Neutrophil (primary cell): ENCODE measurements around the gene TRMT10B.
"Not testable (repeated sequence)": the region's sequence is repeated elsewhere in the genome, so short reads cannot be mapped to it uniquely, and the experiment has no call there.

Experiments used
- H3K27ac ChIP-seq: fragments of 200-600 bp; sonication (generic); 2 replicates; pipeline ENCODE4 v1.5.1; 2016; ENCODE audit warnings: mild to moderate bottlenecking, moderate library complexity
- H3K27me3 ChIP-seq: fragments of 200-600 bp; sonication (generic); 2 replicates; pipeline ENCODE4 v1.6.0; 2016; ENCODE audit warnings: mild to moderate bottlenecking
- H3K36me3 ChIP-seq: fragments of 200-600 bp; sonication (generic); 2 replicates; pipeline ENCODE4 v1.5.1; 2017
- H3K4me1 ChIP-seq, 2 experiments: fragments of 200-600 bp in 1 of 2; sonication (generic) in 1 of 2; 1 replicate in 1 of 2; 2 replicates in 1 of 2; pipeline versions ENCODE4 v1.5.1 to v1.6.1; 2013 to 2016; ENCODE audit warnings: low read depth in 1 of 2, low read length in 1 of 2, mild to moderate bottlenecking in 1 of 2, moderate library complexity in 1 of 2; ENCODE audit not compliant: control insufficient read depth in 1 of 2, insufficient read depth in 1 of 2
- H3K4me3 ChIP-seq, 2 experiments: fragments of 200-600 bp in 1 of 2; sonication (generic) in 1 of 2; 1 replicate in 1 of 2; 2 replicates in 1 of 2; pipeline ENCODE4 v1.5.1; 2013 to 2016; ENCODE audit warnings: low read depth in 1 of 2, low read length in 1 of 2, mild to moderate bottlenecking in 1 of 2, moderate library complexity in 1 of 2
- H3K9me3 ChIP-seq: fragments of 200-600 bp; sonication (generic); 2 replicates; pipeline ENCODE4 v1.5.1; 2016
- TF ChIP-seq, protein P1 (sequence below): fragments of 200-600 bp; sonication (generic); IDR thresholded peaks from 2 replicates; pipeline ENCODE4 v1.5.1; 2016; ENCODE audit warnings: antibody characterized with exemption

Gene TRMT10B

DNA sequence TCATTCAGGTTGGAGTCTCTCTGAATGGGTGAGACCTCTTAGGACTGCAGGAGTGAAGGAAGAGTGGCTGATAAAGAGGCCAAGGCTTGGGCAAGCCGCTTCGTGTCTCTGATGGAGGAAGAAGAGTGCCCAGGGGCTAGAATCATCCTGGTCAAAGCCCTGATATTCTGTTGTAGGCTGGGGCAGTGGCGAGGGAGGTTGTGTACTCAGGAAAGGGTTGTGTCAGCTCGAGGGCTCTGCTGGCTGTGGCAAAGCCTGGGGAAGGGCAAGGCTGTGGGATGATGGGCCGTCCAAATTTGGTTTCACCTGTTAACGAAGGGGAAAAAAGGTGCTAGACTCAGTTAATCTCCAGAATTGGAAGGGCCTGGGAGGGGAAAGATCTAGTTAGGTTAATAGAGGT is 2.4 kb upstream of the TRMT10B start:
- Histone ChIP-seq H3K36me3 (no peaks in the 10 kb centered on the region), H3K4me1 (peaks cover 12 to 14% of the 10 kb centered on the region in 2 experiments), H3K27ac (no peak overlapping the region), H3K4me3 (no peak overlapping the region), H3K9me3 (no peaks in the 10 kb centered on the region), H3K27me3 (no peaks in the 10 kb centered on the region)
- TF ChIP-seq, protein P1, sequence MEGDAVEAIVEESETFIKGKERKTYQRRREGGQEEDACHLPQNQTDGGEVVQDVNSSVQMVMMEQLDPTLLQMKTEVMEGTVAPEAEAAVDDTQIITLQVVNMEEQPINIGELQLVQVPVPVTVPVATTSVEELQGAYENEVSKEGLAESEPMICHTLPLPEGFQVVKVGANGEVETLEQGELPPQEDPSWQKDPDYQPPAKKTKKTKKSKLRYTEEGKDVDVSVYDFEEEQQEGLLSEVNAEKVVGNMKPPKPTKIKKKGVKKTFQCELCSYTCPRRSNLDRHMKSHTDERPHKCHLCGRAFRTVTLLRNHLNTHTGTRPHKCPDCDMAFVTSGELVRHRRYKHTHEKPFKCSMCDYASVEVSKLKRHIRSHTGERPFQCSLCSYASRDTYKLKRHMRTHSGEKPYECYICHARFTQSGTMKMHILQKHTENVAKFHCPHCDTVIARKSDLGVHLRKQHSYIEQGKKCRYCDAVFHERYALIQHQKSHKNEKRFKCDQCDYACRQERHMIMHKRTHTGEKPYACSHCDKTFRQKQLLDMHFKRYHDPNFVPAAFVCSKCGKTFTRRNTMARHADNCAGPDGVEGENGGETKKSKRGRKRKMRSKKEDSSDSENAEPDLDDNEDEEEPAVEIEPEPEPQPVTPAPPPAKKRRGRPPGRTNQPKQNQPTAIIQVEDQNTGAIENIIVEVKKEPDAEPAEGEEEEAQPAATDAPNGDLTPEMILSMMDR, result no peak

DNA sequence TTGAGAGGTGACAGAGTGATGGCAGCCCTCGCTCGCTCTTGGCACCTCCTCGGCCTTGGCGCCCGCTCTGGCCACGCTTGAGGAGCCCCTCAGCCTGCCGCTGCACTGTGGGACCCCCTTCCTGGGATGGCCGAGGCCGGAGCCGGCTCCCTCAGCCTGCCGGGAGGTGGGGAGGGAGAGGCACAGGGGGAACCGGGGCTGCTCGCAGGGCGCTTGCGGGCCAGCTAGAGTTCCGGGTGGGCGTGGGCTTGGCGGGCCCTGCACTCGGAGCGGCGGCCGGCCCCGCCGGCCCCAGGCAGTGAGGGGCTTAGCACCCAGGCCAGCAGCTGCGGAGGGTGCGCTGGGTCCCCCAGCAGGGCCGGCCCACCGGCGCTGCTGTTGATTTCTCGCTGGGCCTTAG is 1.9 kb upstream of the TRMT10B start:
- not testable (repeated sequence) for H3K9me3 ChIP-seq, H3K4me3 ChIP-seq, H3K27ac ChIP-seq, H3K36me3 ChIP-seq, H3K27me3 ChIP-seq
- H3K4me1 ChIP-seq, result peaks cover 12 to 14% of the 10 kb centered on the region in 2 experiments

DNA sequence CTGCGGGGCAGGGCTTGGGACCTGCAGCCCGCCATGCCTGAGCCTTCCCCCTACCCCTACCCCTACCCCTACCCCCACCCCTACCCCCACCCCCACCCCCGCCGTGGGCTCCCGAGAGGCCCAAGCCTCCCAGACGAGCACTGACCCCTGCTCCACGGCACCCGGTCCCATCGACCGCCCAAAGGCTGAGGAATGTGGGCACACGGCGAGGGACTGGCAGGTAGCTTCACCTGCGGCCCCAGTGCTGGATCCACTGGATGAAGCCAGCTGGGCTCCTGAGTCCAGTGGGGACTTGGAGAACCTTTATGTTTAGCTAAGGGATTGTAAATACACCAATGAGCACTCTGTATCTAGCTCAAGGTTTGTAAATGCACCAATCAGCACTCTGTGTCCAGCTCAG is 1.5 kb upstream of the TRMT10B start:
- H3K4me3 ChIP-seq, H3K27ac ChIP-seq, H3K27me3 ChIP-seq, H3K36me3 ChIP-seq, H3K9me3 ChIP-seq: not testable (repeated sequence)
- H3K4me1 ChIP-seq, result peaks cover 12 to 14% of the 10 kb centered on the region in 2 experiments

DNA sequence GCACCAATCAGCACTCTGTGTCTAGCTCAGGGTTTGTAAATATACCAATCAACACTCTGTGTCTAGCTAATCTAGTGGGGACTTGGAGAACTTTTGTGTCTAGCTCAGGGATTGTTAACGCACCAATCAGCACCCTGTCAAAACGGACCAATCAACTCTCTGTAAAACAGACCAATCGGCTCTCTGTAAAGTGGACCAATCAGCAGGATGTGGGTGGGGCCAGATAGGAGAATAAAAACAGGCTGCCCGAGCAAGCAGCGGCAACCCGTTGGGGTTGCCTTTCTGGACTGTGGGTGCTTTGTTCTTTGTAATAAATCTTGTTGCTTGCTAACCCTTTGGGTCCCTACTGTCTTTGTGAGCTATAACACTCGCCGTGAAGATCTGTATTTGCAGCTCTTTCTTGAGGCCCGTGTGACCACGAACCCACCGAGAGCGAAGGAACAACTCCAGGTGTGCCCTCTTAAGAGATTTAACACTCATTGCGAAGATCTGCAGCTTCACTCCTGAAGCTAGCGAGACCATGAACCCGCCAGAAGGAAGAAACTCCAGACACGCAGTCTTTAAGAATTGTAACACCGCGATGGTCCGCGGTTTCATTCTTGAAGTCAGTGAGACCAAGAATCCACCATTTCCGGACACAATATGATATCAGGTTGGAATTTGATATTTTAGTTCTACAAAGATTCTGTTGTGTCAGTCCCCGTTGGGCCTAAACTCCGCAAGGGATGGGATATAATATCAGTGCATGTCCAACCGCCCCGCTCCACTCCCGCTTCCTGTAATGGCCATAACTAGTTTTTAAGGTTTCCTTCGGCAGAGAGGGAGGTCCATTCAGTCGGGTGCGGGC is 740 bp upstream of the TRMT10B start:
- H3K4me1 ChIP-seq, result peaks cover 12 to 14% of the 10 kb centered on the region in 2 experiments
- H3K9me3 ChIP-seq, result no peaks in the 10 kb centered on the region
- no peaks in the 10 kb centered on the region for H3K27me3 ChIP-seq
- H3K4me3 ChIP-seq, result peak overlapping the region; percentile 70 to 74
- H3K36me3 ChIP-seq, result no peaks in the 10 kb centered on the region
- H3K27ac ChIP-seq, result peak overlapping the region; percentile 75
- TF ChIP-seq, protein P1, result no peak

DNA sequence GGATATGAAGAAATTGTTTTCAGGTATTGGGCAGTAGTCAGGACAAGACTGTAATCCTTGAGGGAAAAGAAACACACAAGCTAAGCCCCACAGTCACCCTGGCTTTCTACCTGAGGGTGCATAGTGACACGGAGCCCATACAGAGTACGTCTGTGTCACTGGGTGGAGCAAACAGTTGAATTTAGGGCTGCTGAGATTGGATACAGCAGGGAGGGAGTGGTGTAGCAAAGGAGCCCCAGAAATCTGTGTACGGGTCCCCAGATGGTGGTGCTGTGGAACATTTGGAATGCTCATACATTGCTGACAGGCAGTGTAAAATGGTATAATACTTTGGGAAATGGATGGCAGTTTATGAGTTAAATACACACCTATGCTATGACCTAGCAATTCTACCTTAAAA is 5.1 kb downstream of the TRMT10B start:
- TF ChIP-seq, protein P1, result no peak
- Histone ChIP-seq H3K27ac (no peak overlapping the region), H3K36me3 (peaks cover 14% of the 10 kb centered on the region)

DNA sequence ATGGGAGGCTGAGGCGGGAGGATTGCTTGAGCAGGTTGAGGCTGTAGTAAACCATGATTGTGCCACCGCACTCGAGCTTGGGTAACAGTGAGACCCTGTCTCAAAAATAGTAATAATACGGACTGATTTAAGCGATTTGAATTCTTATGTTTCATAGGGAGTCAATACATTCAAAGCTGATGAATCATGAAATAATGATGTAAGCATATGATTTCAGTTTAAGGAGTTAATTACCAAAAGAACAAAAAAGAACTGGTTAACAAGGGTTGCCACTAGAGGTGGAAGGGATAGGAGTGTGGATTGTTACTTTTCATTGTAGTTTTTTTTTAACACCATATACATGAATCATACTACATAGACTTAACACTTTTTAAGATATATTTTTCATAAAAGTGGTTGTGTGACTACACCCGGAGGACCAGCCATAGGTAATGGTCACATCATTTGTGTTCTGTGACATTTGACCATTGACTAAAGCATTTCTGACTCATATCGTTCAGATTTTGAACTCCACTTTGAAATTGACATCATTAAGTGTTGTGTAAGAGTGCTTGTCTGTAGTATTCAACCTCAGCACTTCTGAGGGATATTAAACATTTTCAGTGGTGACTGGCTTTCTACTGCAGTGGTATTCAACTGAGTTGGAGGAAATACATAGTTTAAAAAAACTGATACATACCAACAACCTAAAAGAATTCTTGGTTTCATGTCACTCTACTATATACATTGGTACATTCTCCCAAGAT is 7.0 kb downstream of the TRMT10B start:
- Histone ChIP-seq H3K27ac (no peak overlapping the region), H3K36me3 (peaks cover 25% of the 10 kb centered on the region), H3K9me3 (no peaks in the 10 kb centered on the region), H3K4me1 (no peaks in the 10 kb centered on the region), H3K4me3 (no peak overlapping the region), H3K27me3 (no peaks in the 10 kb centered on the region)
- TF ChIP-seq, protein P1, result no peak

More for the DNA sequence above, 5.1 kb downstream of the TRMT10B start:
- no peak overlapping the region for H3K4me3 ChIP-seq
- peaks cover 8 to 10% of the 10 kb centered on the region in 2 experiments for H3K4me1 ChIP-seq
- no peaks in the 10 kb centered on the region for H3K27me3 ChIP-seq
- H3K9me3 ChIP-seq, result no peaks in the 10 kb centered on the region
